A673 (cell line): ENCODE data around the gene DUS2. TPM values are rescaled to one million over a fixed set of nuclear protein-coding genes. Genes with fewer than 3 reads are reported as not detected.
"Not testable (repeated sequence)": the region's sequence is repeated elsewhere in the genome, so short reads cannot be mapped to it uniquely, and the experiment has no call there.

Experiments
- BruUV-seq: library from RNA; stranded (reverse); fragments of 400-500 nt; replicated peaks from 2 replicates; lab custom pipeline; 2021; lab: Mats Ljungman, UMichigan
- CTCF ChIA-PET: fragments of 300-600 bp; sonication (Branson Sonifier 250); formaldehyde crosslinking; loops from one replicate; lab custom pipeline; 2022; ENCODE audit warnings: antibody characterized with exemption; lab: Charles Lee
- POLR2A ChIA-PET: fragments of 300-600 bp; sonication (Branson Sonifier 250); formaldehyde crosslinking; loops from one replicate; lab custom pipeline; 2022; ENCODE audit warnings: antibody characterized with exemption; ENCODE audit not compliant: low non-redundant PET; lab: Charles Lee
- DNase-seq: peaks from one replicate; pipeline ENCODE4 v3.0.0-alpha.2; 2015; ENCODE audit warnings: low spot score
- H3K27ac ChIP-seq: fragments of 200-600 bp; sonication (generic); 2 replicates; pipeline ENCODE4 v1.5.1; 2016; ENCODE audit warnings: mixed run types, low read depth, mild to moderate bottlenecking, mixed read lengths, antibody characterized with exemption, low read length; ENCODE audit not compliant: poor library complexity, severe bottlenecking
- H3K27me3 ChIP-seq: fragments of 200-600 bp; sonication (generic); replicated peaks from 2 replicates; pipeline ENCODE4 v1.6.1; 2017; ENCODE audit warnings: mixed run types, low read depth, mild to moderate bottlenecking, mixed read lengths, antibody characterized with exemption, low read length; ENCODE audit not compliant: insufficient read depth, poor library complexity
- H3K36me3 ChIP-seq: fragments of 200-600 bp; sonication (generic); 2 replicates; pipeline ENCODE4 v1.6.1; 2016; ENCODE audit warnings: mixed run types, mild to moderate bottlenecking, mixed read lengths, antibody characterized with exemption, low read length; ENCODE audit not compliant: insufficient read depth, poor library complexity, severe bottlenecking
- H3K4me1 ChIP-seq: fragments of 200-600 bp; sonication (generic); 2 replicates; pipeline ENCODE4 v1.6.1; 2017; ENCODE audit warnings: mixed run types, mild to moderate bottlenecking, mixed read lengths, antibody characterized with exemption, low read length; ENCODE audit not compliant: insufficient read depth, poor library complexity, severe bottlenecking
- H3K4me3 ChIP-seq: fragments of 200-600 bp; sonication (generic); 2 replicates; pipeline ENCODE4 v1.5.1; 2016; ENCODE audit warnings: low read depth, mixed run types, mild to moderate bottlenecking, mixed read lengths, low read length; ENCODE audit not compliant: poor library complexity, severe bottlenecking
- H3K9me3 ChIP-seq: fragments of 200-600 bp; sonication (generic); 2 replicates; pipeline ENCODE4 v1.6.1; 2016; ENCODE audit warnings: mixed run types, low read depth, mild to moderate bottlenecking, mixed read lengths, antibody characterized with exemption, low read length; ENCODE audit not compliant: poor library complexity, severe bottlenecking
- CTCF ChIP-seq: fragments of 300-800, 200-600 bp; sonication (generic); conservative IDR thresholded peaks from 2 replicates; pipeline ENCODE4 v1.5.1; 2017; ENCODE audit warnings: low read depth, mild to moderate bottlenecking, antibody characterized with exemption, low read length, moderate library complexity, mixed read lengths
- EZH2 ChIP-seq: fragments of 200-600 bp; sonication (generic); IDR thresholded peaks from 2 replicates; pipeline ENCODE4 v1.6.1; 2017; ENCODE audit warnings: borderline replicate concordance, low read depth, mild to moderate bottlenecking, mixed read lengths, antibody characterized with exemption, low read length; ENCODE audit not compliant: poor library complexity, severe bottlenecking
- intact Hi-C: fragments of 100-400 bp; cut with micrococcal nuclease; formaldehyde crosslinking; loops from one replicate; pipeline ENCODE4 v1.10.0; 2022; ENCODE audit not compliant: unreplicated experiment
- total RNA-seq: library from RNA; stranded (reverse); gene quantifications from 2 replicates; pipeline ENCODE4 v1.2.3, GENCODE V29; 2021

Gene DUS2
- total RNA-seq, 1 experiment from 2014 or later: 19.7 TPM

- H3K4me1 ChIP-seq: no peaks in the 10 kb centered on the region
- H3K27ac ChIP-seq: no peak overlapping the region
- H3K9me3 ChIP-seq: peaks cover 29% of the 10 kb centered on the region
- H3K4me3 ChIP-seq: no peak overlapping the region
- TF ChIP-seq CTCF: no peak
- no peak for TF ChIP-seq EZH2
- no peaks in the 10 kb centered on the region for H3K27me3 ChIP-seq
- intact Hi-C loops: no loop called here
- ChIA-PET CTCF (no interaction called here), POLR2A (no interaction called here)
- no peak for DNase-seq
- no TSS peak for BruUV-seq
- no peaks in the 10 kb centered on the region for H3K36me3 ChIP-seq
These were observed 88.3 kb downstream of the DUS2 start for GRCh38 chr16:68111379-68111778.

- no peak for DNase-seq
- no peak for TF ChIP-seq EZH2
- H3K4me1 ChIP-seq: no peaks in the 10 kb centered on the region
- no peaks in the 10 kb centered on the region for H3K36me3 ChIP-seq
- CTCF ChIA-PET: no interaction called here
- peaks cover 26% of the 10 kb centered on the region for H3K9me3 ChIP-seq
- H3K4me3 ChIP-seq: no peak overlapping the region
- no peaks in the 10 kb centered on the region for H3K27me3 ChIP-seq
- POLR2A ChIA-PET: interaction anchor here (0.9 kb wide), 1 partner anchor 47 kb away, joined by 9 read pairs; no protein-coding TSS in a partner anchor
- intact Hi-C loops: no loop called here
- BruUV-seq: no TSS peak
- H3K27ac ChIP-seq: no peak overlapping the region
These were observed 90.1 kb downstream of the DUS2 start for GRCh38 chr16:68113059-68113761.

- intact Hi-C loops: no loop called here
- POLR2A ChIA-PET: interaction anchor here (0.9 kb wide), 1 partner anchor 46 kb away, joined by 9 read pairs; no protein-coding TSS in a partner anchor
- no peak overlapping the region for H3K27ac ChIP-seq
These were observed 90.7 kb downstream of the DUS2 start for GRCh38 chr16:68113765-68114240.

GRCh38 chr16:68114939-68115338 is 91.9 kb downstream of the DUS2 start:
- H3K4me3 ChIP-seq, BruUV-seq, H3K27me3 ChIP-seq, CTCF ChIA-PET, H3K27ac ChIP-seq, DNase-seq, POLR2A ChIA-PET, H3K4me1 ChIP-seq, intact Hi-C loops, H3K9me3 ChIP-seq, H3K36me3 ChIP-seq: not testable (repeated sequence)

More at GRCh38 chr16:68113765-68114240, 90.7 kb downstream of the DUS2 start:
- Histone ChIP-seq H3K27me3 (no peaks in the 10 kb centered on the region), H3K36me3 (no peaks in the 10 kb centered on the region), H3K9me3 (peaks cover 20% of the 10 kb centered on the region), H3K4me3 (no peak overlapping the region), H3K4me1 (no peaks in the 10 kb centered on the region)
- CTCF ChIA-PET: no interaction called here
- no peak for DNase-seq
- TF ChIP-seq EZH2 (no peak), CTCF (no peak)
- no TSS peak for BruUV-seq
